Testis (tissue), 2 donors: ENCODE data around the gene PSMC3.

Source experiments
- CTCF ChIP-seq, 3 experiments: fragments of 450-650 bp in 2 of 3; fragments of 200-600 bp in 1 of 3; sonication (generic) in 1 of 3; IDR thresholded peaks; one replicate each; pipeline ENCODE4 v1.5.1; 2016 to 2019; ENCODE audit warnings: antibody characterized with exemption in 3 of 3, mild to moderate bottlenecking in 2 of 3, moderate library complexity in 1 of 3
- POLR2A ChIP-seq: fragments of 450-650 bp; IDR thresholded peaks from one replicate; pipeline ENCODE4 v1.6.1; 2017; ENCODE audit warnings: antibody characterized with exemption, mild to moderate bottlenecking, moderate library complexity

GRCh38 chr11:47415949-47416472 is 10.2 kb downstream of the PSMC3 start:
- TF ChIP-seq CTCF (IDR thresholded peaks at IDR 0.05) (no peak), POLR2A (no peak)
